GM21619 (cell line): ENCODE data around the gene EFHD2.
"Not testable (repeated sequence)": the region's sequence is repeated elsewhere in the genome, so short reads cannot be mapped to it uniquely, and the experiment has no call there.

Experiments used
- ATAC-seq: cut with Tn5 transposase; IDR thresholded peaks from one replicate; pipeline ENCODE4 v1.9.1; 2021; ENCODE audit not compliant: unreplicated experiment

EFHD2 gene

DNA sequence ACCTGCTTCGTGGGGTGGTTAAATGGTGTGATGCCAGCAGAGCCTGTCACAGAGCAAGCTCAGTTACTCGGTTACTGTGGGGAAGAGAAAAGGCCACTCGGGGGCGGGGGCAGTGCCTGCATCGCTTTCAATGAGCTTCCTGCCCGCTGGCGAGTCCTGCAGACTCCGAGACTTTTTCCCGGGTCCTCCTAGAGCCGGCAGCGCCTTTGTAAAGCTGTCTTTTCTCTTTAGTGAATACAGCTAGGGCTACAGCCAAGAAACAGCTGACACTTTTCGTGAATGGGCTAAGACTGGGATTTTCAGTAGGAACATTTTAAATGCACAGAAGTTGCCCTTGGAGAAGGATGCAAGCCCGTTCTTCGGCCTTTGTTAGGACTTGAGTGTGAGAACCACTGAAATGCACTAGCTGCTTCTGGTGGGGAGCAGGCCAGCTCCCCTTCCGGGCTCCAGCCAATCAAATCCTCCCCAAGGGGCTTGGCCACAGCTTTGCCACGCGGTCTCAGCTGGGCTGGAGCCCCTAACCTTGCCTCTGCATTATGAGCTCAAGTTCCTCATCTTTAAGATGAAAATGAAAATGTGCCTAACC lies 23.4 kb upstream of the EFHD2 start:
- ATAC-seq = no peak

DNA sequence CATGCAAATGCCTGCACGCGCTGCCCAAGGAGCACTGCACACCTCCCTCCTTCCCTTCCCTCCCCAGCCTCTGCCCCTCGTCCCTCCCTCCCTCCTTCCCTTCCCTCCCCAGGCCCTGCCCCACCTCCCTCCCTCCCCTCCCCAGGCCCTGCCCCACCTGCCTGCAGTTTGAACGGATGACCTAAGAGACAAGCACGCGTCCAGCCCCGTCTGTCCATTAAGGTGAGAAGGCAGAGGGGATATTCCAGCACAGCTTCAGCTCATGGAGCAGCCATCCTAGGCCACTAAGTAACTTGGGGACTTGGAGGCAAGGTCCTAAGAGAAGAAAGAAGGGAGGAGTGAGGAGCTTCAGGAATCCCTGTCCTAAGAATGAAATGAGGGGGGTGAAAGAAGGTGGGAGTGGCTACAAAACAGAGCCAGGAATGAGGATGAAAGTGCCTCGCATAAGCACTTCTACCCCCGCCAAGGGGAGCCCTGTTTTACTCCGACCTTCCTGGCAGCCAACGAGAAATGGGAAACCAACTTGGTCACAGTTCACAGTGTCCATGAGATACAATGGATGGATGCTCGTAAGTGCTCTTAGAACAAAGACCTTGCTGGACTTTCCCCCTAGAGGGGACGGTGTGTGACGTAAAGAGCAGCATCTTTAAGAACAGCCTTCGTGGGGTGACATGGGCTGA lies 21.3 kb upstream of the EFHD2 start:
- no peak for ATAC-seq

DNA sequence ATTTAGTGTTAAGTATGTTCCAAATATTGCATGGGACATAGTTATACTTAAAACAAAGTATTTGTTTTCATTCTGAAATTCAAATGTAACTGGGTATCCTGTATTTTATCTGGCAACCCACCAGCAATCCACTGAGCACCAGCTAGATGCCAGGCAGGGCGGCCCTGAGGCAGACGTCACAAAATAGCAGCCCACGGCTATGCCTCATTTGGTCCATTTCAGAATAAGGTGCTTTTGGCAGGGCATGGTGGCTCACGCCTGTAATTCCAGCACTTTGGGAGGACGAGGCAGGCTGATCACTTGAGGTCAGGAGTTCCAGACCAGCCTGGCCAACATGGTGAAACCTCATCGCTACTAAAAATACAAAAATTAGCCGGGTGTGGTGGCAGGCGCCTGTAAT lies 19.9 kb upstream of the EFHD2 start:
- not testable (repeated sequence) for ATAC-seq

DNA sequence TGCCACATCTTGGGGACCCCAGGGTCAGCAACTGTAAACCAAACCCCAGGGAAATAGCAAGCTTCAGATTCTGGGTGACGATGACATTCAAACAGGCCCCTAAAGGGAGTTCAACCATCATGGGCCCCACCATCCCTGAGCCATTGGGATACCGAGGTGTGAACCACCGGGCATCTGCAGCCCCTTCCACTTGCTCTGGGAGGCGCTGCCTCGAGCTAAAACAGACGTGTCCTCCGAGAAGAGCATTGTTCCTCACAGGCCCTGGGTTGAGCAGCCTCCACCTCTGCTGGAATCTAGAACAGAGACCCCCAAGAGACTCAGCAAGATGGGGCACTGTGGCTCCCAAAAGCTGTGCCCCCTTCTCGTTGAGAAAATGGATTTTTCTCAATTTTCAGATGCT lies 19.0 kb upstream of the EFHD2 start:
- no peak for ATAC-seq

DNA sequence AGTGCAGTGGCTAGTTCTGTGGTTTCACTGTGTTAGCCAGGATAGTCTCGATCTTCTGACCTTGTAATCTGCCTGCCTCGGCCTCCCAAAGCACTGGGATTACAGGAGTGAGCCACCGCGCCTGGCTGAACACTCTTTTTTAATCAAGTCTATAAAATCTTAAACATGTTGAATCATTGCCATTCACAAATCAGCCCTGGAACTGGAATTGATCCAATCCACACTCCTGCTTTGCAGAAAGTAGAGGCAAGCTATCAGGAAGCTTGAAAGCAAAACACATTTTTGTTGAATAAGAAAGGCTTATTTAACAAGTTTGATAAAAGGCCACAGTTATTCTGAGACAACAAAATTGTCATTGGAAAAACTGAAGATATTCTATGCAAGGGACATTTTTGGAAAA lies 18.3 kb upstream of the EFHD2 start:
- no peak for ATAC-seq

DNA sequence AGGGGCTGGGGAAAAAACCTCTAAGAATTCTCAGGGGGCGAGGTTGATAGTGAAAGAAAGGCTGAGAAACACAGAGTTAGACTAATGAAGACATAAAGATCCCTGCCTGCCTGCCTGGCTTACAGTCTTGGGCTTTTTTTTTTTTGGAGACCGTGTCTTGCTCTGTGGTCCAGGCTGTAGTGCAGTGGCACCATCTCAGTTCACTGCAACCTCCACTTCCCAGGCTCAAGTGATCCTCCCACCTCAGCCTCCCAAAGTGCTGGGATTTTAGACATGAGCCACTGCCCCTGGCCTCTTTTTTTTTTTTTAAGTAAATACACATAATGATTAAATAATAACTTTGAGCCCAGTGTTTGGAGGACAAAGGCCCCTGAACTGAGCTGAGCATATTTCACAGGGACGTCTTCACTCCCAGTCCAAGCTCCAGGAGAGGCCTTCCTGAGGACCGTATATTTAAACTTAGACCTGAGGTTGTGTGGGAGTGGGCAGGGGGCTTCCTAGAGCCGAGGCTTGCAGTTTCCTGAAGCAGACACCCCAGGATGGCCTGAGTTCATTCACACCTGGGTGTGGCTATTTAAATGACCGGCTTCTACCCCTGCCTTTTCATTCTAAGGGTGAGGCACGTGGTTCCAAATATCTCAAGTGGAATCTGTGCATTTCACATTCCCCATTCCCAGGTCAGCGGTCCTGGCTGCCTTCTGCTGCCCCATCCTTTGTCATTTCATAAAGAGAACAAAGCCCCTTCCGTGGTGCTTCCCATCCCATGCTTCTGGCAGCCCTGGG lies 16.0 kb upstream of the EFHD2 start:
- no peak for ATAC-seq

DNA sequence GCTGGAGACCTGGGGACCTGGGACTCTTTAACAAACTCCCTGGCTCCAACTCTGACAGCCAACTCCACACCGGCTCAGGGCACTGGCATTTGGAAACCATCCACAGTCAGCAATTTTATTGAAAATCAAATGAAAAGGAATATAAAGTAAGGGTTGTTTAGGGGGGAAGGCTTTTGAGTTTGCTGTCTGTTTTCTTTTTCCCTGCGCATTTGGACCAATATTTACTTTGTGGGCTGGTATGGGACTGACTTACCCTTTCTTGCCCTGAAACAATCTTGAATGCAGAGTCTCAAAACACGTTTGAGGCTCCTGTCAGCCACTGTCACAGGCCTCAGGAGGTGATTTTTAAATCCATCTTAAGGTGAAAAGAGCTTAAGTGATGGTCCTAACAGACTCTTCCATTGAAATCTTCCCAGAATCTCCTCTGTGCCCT lies 15.4 kb upstream of the EFHD2 start:
- no peak for ATAC-seq

DNA sequence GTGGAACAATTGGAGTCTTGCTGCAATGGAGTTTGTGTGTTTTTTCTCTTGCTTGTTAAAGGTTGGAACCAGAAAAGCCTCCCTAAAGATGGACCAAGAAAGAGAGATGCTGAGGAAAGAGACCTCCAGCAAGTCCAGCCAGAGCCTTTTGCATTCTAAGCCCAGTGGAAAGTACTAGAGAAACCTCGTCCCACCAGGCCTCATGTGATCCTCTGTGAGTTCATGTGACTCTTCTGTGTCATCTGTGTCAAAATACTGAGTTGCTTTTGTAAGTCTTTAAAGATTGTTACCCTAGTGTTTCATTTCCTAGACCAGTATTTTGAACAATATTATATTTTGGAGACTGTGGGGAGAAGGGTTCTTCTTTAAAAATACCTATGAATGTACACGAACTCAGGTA lies 12.5 kb upstream of the EFHD2 start:
- ATAC-seq = no peak

DNA sequence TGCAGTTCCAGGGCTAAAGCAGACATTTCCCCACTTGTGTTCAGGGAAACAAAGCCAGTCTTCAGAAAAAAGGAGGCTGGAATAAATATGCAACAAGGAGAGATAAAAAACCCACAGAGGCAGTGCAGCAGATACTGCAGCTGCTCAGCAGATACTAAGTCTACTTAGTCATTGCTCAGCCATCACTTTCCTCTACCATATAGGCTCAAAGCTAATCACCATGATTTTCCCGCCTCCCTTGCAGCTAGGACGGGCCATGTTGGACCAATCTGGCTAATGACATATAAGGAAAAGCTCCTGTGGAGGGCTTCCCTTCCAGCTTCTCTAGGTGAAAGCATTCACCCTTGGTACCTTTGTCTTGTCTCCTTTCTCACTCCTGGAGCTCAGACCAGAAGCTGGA lies 10.0 kb upstream of the EFHD2 start:
- no peak for ATAC-seq

DNA sequence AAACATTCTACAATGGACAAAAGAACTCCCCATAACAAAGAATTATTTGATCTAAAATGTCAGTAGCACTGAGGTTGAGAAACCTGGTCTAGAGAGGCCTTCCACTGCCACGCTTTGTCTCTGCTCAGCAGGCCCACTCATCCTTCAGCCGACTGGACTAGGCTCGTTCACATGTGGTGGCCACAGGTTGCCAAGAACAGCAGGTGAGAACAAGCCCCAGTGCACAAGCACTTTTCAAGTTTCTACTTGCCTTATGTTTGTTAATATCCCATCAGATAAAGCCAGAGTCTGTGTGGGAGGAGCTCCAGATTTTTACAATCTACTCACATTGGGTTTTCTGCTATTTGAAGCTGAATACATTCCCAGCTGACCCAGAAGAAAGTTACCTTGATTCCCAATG lies 9.1 kb upstream of the EFHD2 start:
- no peak for ATAC-seq

DNA sequence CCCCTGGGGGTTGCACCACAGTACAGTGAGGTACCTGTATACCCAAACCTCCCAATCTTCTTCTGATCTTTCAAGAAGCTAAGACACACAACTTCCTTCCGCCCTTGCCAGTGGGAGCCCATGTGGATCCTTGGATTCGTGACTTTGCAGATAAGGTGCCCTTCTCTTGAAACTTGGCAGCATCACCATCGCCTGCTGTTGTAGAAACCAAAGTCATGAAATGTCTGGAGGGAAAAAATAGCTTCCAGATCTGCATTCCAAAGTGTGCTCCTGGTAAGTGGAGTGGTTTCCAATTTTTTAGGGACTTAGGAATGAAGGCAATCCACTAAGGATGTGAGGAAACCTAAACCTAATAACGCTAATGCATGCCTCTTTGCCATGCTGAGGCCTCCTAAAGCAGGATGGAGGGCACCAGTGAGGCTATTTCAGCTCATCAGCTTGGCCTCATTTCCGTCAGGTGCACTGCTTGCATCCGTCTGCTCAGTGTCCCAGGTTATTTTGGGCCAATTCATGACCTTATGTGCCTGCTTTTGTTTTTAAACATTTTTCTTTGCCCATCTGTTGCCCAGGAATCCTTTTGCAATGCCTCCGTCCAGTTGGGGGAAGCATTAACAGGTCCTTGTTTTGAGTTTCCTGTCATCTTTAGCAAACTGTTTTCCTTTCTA lies 8.2 kb upstream of the EFHD2 start:
- no peak for ATAC-seq

DNA sequence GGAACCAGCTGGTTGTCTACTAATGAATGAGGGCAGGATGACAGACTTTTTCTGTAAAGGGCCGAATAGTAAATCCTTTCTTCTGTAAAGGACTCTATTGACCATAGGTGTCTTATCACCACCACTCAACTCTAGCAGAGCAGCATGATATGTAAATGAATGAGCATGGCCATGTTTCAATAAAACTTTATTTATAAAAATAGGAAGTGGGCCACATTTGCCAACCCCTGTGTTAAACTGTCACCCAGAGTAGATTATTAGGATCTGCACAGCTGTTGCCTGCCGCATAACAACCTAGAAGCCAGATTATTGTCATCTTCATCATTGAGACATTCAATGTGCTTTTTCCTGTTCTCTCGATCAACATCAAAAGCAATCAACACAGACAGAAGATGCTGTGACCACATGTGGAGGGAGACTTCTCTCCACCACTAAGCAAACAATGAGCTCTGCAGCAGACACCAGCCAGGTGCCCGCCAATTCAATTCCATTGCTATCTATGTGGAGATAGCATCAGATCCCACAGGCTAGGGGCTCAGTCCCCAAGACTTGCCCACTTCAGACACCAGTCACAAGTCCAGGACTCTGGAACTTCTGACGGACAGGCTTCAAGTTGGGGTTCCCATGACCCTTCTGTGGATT lies 6.8 kb upstream of the EFHD2 start:
- ATAC-seq = no peak

DNA sequence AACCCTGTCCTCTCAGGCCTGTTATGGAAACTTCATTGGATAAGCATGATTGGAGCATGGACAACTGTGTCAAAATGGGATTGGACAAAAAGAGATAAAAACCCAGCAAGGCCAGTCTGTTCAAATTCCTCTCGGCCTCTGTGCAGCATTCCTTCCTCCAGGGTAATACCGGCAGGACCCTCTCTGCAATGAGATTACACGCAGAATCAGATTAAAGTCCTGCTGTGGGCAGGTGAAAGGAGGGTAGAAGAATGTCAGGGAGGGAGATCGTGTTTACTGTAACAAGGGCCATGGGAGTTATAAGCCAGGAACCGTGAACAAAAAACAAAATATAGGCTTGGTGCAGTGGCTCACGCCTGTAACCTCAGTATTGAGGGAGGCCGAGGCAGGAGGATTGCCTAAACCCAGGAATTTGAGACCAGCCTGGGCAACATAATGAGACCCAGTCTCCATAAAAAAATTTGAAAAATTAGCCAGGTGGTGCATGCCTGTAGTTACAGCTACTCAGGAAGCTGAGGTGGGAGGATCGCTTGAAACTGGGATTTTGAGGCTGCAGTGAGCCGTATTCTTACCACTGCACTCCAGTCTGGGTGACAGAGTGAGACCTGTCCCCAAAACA lies 5.6 kb upstream of the EFHD2 start:
- no peak for ATAC-seq

DNA sequence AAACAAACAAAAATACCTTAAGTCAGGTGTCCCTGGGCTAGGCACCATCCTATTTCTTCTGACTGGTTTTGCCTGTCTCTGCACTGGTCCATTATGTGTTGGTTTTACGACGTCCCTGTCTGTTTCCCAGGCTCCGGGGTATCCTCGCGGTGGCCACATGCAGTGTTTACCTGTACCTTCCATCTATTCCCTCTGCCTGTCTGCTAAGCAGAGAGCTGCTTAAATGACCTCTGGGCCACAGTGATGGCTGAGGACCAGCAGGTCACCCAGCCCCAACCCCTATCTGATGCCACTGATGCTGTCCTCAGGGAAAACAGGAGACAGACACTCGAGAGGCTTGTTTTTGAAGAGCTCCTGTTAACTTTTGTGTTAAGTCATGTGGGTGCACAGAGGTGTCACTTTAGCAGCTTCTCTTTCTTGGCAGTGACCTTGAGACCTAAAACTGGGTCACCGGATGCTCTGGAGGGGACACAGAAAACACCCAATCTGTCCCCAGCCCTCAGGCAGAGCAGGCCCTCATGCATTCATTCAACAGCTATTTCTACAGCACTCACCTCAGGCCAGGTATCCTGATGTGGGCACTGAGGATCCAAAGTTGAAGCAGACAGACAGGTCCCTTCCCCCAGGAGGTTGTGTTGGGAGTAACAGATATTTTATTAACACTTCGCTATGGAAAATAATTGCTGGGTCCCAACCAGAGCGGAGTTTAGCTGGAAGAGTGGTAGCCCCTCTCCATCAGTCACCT lies 4.4 kb upstream of the EFHD2 start:
- no peak for ATAC-seq

DNA sequence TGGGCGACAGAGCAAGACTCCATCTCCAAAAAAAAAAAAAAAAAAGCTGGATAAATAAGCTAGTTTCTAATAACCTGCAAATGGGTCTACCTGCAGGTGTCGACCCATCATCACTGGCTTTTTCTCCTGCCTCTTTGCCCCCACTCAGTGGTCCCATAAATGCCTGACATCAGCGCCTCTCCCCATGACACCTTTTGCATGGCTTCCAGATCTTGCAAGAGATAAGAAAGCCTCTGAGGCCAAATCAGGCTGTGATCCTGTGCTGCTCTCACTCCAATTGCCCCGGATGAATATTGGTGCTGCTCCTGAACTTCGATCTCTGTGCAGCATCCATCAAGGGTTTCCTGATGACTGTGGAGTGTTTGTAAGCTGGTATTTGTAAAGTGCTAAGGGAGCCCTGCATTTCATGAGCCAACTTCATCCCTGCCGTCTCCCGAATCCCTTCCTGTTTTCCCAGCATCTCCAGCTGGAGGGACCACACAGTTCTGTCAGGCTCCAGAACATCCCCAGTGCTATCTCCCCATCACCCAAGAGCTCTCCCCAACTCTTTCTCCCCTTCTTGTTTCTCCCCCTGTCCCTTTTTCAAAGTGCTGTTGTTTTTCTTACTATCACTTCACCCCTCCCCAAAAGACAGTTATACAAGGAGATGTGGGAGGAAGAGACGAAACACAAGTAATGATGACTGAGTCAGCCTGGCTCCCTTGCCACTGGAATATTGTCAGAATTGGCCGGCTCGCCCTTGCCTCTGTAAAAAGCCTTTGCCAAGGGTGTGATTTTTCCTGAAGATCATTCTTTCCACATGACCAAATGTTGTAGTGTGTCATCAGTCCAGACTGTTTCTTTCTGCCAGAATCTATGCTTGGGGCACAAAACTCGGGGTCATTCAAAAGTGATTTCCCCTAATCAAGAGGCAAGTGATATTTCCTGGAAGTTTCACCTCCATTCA lies 2.8 kb upstream of the EFHD2 start:
- ATAC-seq = no peak

DNA sequence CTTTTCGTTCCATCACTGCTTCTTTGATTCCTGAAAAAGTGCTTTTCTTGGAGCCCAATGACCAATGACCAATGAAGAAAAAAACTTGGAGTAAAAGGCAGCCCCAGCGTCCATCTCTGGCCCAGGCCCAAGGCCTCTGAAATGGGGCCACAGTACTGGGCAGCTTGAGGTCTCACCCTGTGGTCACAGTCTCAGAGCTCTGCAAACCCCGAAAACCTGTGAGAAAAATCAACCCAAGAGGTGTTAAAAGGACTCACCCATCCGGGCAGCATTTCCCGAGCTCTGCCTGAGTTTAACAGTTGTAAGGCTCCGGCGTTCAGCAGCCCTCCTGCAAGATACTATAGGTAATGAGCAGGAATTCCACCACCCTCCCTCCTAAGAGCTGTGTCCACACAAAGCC lies 2.1 kb upstream of the EFHD2 start:
- ATAC-seq = no peak

DNA sequence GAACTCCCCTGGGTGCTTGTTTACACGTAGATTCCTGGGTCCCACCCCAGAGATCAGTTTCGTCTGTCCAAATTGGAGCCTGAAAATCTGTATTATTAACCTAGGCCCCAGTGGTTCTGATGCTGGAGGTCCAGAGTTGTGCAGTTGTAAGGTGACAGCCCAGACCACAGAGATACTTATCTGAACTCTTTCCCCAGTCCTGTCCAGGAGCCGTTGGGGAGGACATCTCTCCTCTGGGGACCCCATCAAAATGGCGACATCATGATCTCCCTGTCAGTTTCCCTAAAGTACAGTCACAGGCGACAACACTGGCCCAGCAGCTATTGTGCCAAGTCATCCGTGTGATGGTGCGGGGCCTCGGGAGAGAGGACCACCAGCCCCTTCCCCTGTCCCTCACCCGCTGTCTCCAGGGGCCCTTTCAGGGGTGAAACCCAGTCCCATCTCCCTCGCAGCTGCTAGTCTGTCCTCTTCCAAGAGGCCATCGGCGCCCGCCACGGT lies 749 bp upstream of the EFHD2 start:
- ATAC-seq = no peak

DNA sequence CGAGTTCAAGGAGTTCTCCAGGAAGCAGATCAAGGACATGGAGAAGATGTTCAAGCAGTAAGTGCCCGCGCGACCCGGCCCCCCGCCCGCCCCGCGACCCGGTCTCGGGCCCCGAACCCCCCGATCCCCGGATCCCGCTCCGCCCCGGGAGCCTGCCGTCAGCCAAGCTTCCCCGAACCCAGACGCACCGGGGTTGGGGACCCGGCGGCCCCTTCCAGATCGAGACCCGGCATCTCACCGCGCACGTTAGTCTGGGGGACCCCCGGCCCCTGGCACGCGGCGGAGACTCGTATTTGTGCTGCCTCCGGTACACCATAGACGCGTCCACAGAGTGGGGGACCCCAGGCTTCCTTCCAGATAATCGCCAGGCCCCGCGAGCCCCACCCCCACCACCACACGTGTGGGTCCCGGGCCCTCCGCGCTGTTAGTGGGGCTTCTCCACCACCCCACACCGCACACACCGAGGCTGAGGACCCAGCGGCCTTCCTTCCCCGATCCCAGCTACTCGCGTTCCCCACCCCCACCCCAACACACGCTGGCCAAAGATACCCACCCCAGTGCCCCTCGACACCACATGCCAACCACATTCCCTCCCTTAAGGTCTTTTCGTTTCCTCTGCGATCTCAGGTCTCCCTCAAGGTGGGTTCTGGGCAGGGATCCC lies 665 bp downstream of the EFHD2 start:
- ATAC-seq = no peak
